Lung microvascular endothelial cell (primary cell): Measurements from ENCODE around the gene EEF1AKMT3. TPM values are rescaled to one million over a fixed set of nuclear protein-coding genes. Genes with fewer than 3 reads are reported as not detected.

Source experiments
- total RNA-seq: library from RNA; depleted of rRNA; stranded (reverse); fragments of >200 nt; gene quantifications from 2 replicates; pipeline ENCODE4 v1.2.1, GENCODE V29; 2014

Gene EEF1AKMT3
- total RNA-seq, 1 donor from 2014 or later = 5.0 TPM

Other genes starting within 250 kb of the EEF1AKMT3 start
- gene MBD6, start 249.8 kb upstream of the EEF1AKMT3 start, total RNA-seq = 2.8 and 6.9 TPM in 2 replicates
- gene DCTN2, start 225.4 kb upstream of the EEF1AKMT3 start, total RNA-seq = 83.1 and 84.8 TPM in 2 replicates
- under 0.01 TPM in 2 replicates for gene KIF5A, start 222.6 kb upstream of the EEF1AKMT3 start, total RNA-seq
- gene PIP4K2C, start 181.4 kb upstream of the EEF1AKMT3 start, total RNA-seq = 8.9 and 11.5 TPM in 2 replicates
- gene DTX3, start 167.8 kb upstream of the EEF1AKMT3 start, total RNA-seq = 2.0 and 4.2 TPM in 2 replicates
- gene ARHGEF25, start 161.2 kb upstream of the EEF1AKMT3 start, total RNA-seq = 1.4 and 2.0 TPM in 2 replicates
- gene B4GALNT1, start 139.4 kb upstream of the EEF1AKMT3 start, total RNA-seq = under 0.01 TPM in 1 of 2 replicates, not detected in the other
- gene OS9, start 78.5 kb upstream of the EEF1AKMT3 start, total RNA-seq = 156 and 234 TPM in 2 replicates
- 0.20 and 0.22 TPM in 2 replicates for gene AGAP2, start 33.9 kb upstream of the EEF1AKMT3 start, total RNA-seq
- gene TSPAN31, start 27.6 kb upstream of the EEF1AKMT3 start, total RNA-seq = 41.2 and 62.5 TPM in 2 replicates
- gene CDK4, start 20.3 kb upstream of the EEF1AKMT3 start, total RNA-seq = 110 and 133 TPM in 2 replicates
- gene MARCHF9, start 17.5 kb upstream of the EEF1AKMT3 start, total RNA-seq = 2.4 and 5.6 TPM in 2 replicates
- under 0.01 TPM in 2 replicates for gene CYP27B1, start 5.5 kb upstream of the EEF1AKMT3 start, total RNA-seq
- 3.1 and 3.8 TPM in 2 replicates for gene METTL1, start 509 bp upstream of the EEF1AKMT3 start, total RNA-seq
- 15.5 and 18.5 TPM in 2 replicates for gene TSFM, start 10.2 kb downstream of the EEF1AKMT3 start, total RNA-seq
- gene AVIL, start 46.1 kb downstream of the EEF1AKMT3 start, total RNA-seq = 0.65 and 2.2 TPM in 2 replicates
- 47.9 and 62.3 TPM in 2 replicates for gene CTDSP2, start 74.1 kb downstream of the EEF1AKMT3 start, total RNA-seq
- 7.4 and 13.1 TPM in 2 replicates for gene ATP23, start 169.0 kb downstream of the EEF1AKMT3 start, total RNA-seq